ENCODE results near the gene SLC13A1.

The SLC13A1 gene

GRCh38 chr7:123193235-123193634 is 6.5 kb downstream of the SLC13A1 start:
- no peak for DNase-seq

- no peak for DNase-seq
These were observed 8.6 kb downstream of the SLC13A1 start for GRCh38 chr7:123191132-123191531.

DNA sequence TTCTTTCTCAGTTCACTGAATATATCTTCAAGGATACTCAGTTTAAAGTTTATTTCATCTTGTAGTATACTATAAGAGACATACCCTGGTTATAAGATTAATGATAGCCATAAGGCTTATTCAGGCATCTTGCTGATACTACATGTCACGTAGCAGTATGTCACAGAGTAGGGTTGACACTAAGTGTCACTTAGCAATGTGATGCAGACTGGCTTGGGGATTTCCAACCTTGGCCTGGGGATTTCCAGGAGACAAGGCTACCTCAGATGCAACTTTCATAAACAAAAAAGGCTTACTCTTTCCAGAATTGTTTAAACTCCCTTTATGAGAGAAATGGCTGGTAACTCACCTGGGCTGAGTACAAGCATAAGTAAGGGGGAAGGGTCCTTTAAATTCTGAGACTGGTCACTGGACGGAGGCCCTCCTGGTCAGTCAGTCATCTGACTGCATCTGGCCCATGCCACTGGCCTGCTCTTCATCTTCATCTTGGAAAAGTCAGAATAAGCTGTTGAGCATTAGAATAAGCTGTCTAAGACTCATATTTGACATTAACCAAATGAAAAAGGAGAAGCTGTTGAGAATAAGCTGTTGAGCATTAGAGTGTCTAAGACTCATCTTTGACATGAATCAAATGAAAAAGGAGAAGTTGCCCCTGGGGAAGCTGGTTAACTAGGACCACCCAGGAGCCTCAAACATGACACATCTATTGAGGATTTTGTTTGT is 9.5 kb downstream of the SLC13A1 start:
- DNase-seq = no peak

DNA sequence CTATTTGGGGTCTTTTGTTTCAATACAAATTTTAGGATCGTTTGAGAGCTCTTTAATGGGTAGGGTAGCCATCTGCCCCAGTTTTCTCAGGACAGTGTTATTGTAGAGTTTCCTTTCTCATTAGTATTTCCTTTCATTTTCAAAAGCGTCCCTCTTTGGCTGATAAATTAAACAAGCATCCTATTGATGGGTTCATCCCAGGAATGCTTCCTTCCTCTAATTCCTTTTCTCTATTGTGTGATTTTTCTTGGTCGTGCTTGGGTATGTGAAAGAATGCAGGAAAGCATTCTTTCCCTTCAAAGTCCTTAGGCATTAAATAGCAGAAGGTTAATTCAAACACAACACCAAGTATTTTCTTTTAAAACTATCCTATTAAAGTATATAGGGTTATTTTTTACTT is 14.0 kb downstream of the SLC13A1 start:
- no peak for DNase-seq

DNA sequence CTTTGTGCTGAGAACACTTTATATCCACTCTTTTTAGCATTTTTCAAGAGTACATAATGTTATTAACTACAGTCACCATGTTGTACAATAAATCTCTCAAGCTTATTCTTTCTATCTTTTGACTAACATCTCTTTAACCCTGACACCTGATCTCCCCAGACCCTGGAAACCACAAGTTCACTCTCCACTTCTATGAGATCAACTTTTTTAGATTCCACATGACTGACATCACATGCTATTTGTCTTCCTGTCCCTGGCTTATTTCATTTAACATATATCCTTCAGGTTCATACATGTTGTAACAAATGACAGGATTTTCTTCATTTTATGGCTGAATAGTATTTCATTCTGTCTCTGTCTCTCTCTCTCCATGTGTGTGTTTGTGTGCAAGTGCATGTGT is 15.5 kb downstream of the SLC13A1 start:
- DNase-seq = no peak

GRCh38 chr7:123183431-123183830 is 16.3 kb downstream of the SLC13A1 start:
- DNase-seq = no peak

DNA sequence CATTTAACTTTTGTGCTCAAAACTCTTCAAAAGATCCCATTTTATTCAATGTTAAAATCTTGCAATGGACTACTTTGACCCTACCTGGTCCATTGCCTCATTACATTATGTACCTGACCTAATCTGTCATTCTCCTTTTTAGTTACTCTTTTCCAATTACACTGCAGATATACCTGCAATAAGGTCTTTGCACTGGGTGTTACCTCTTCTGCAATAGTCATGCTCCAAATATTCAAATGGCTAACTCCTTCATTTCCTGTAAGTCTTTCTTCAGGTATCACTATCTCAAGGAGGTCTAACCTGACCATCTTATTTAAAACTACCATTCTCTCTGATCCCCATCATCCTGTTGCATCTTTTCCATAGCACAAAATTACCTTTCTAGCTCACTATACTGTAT is 22.3 kb downstream of the SLC13A1 start:
- DNase-seq = no peak

DNA sequence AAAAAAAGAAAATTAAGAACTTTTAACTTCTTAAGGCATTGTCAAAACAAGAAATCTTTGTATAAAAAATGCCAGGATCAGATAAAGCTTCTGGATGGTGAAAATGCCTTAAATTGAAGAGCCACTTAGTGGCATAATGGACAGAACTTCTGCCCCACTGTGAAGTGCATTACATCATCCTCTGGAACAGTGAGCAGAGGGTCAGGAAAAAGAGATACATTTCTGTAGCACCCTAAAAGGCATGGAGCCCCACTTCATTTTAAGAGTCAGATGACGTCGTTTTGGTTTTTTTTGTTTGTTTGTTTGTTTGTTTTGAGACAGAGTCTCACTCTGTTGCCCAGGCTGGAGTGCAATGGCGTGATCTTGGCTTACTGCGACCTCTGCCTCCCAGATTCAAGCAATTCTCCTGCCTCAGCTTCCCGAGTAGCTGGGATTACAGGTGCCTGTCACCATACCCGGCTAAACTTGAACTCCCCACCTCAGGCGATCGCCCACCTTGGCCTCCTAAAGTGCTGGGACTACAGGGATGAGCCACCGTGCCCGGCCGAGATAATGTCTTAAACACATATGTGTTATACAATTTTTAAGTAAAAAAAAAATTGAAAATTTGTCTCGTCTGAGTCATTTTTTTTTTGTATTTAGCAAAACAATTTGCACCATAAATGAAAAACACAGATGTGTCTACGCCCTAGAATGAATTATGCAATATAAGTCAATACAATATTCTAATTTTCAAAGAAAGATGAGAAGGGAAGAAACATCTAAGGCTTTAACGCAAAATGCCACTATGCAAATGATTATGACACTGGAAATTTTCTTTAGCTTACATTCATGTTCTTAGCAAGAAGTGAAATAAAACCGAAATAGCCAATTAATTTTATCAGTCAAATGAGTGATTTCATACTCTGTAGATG is 29.2 kb downstream of the SLC13A1 start:
- no peak for DNase-seq

GRCh38 chr7:123169065-123169464 is 30.7 kb downstream of the SLC13A1 start:
- DNase-seq = no peak

- DNase-seq = no peak
These were observed 42.2 kb downstream of the SLC13A1 start for GRCh38 chr7:123157606-123158005.

DNA sequence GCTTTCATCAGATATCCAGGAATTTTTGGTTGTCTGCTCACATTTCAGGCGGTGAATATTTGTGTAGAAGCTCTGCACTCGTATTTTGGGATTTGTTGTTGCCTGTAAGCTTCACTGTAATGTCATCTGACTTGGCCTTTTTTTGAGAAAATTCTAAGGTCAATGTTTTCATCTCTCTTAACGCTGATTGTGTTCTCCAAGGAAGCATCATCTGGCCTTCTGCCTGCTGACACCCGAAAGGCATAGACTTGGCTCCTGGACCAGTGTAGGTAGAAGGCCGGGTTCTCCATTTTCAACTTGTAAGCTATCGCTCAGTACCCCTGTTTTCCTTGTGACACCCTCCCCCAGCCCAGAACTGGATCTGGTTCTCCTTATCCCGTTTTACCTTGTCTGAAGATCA is 44.2 kb downstream of the SLC13A1 start:
- no peak for DNase-seq

GRCh38 chr7:123154231-123154860 is 45.4 kb downstream of the SLC13A1 start:
- DNase-seq = peak; percentile 75

DNA sequence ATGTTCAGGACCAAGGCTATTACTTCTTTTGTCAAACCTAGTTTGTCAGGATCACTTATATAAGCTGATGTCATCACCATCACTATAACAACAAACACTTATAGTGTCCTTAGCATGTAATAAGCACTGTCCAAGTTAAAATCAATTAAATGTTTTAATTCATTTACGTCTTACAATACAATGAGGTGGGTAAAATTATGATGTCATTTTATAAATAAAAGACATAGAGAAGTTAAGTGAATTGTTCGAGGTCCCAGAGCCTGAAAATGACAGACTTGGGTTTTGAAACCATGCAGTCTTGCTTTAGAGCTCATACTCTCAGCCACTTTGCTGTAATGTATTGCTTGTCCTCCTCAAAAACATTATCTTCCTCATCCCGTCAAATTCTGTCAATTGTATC is 48.3 kb downstream of the SLC13A1 start:
- no peak for DNase-seq

DNA sequence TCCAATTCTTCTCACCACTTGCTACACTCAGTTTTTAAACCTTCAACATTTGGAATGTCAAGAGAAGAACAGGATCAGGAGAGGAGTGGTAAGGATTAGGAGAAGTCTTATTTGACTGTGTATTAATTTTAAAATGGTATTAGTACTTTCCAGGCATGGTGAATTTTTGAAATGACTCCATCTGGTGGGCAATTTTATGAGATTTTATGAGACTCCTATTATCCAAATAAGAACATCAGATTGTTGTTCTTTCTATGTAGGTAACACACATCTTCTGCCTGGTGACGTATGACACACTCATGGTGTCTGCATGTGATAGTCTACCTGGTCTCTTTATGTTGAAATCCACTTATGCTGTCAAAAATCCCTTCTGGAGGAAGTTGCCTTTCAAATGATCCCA is 51.0 kb downstream of the SLC13A1 start:
- no peak for DNase-seq

GRCh38 chr7:123143252-123144006 is 56.3 kb downstream of the SLC13A1 start:
- no peak for DNase-seq

- no peak for DNase-seq
These were observed 59.2 kb downstream of the SLC13A1 start for GRCh38 chr7:123140561-123140960.

DNA sequence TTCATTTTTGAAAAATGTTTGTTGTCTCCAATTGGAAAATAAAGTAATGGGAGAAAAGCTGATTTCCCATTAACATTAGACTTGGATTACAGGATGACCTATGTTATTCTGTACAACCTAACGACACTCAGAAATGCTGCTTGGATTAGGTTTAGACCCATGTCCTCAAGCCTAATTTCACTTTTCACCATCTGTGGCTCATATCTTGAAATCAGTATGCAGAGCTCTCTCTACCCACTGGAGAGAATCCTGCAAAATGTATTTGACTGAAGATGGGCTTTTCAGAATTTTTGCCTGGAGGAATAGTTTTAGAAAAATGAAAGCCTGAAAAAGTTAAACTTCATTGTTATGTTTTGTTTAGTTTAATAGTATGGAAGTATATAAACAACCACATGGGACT is 63.8 kb downstream of the SLC13A1 start:
- DNase-seq = no peak

DNA sequence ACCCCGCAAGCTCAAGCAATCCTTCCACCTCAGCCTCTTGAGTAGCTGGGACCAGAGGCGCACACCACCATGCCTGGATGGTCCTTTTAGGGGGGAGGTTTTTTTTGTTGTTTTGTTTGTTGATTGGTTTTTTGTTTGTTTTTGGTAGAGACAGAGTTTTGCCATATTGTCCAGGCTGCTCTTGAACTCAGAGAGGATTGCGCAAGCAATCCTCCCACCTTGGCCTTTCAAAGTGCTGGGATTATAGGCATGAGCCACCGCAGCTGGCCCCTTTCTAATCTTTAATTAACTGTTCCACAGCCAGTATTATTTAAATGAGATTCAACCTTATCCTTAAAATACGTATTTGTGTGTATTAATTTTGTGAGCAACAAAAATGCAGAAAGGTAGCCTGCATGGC is 65.8 kb downstream of the SLC13A1 start:
- DNase-seq = no peak

DNA sequence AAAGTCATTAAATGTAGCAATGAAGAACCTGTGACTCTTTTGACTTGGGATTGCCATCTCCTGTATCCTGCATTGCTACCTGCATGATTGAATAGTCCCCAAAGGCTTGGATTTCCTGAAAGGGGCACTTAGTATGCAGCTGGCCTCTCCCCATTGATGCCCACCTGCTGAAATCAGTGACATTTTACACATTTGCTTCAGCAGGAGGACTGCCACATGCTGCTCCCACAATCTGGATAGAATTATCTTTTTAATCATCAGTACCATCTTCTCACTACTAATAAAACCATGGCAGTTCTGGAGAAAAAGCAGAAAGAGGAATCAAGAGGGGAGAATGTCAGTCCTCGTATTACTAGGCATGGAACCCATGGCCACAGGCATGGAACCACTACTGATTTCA is 67.8 kb downstream of the SLC13A1 start:
- no peak for DNase-seq

DNA sequence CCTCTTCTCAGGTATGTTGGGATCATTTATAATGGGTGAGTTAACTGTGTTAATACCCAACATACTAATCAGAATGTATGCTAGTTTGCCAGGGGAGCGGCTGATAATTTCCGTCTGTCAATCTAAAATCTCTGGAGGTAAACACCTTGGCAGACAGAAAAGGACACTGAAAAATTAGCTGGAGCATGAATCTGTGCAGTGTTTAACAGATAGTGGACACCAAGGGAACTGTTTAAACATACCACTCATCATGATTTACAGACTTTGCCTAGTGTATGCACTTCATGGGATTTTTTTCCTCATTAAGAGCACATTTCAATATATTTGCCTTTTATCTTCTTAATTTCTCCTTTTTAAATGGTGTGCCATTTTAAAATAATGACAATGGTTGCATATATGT is 68.2 kb downstream of the SLC13A1 start:
- DNase-seq = no peak

GRCh38 chr7:123131140-123131539 is 68.6 kb downstream of the SLC13A1 start:
- DNase-seq = no peak

DNA sequence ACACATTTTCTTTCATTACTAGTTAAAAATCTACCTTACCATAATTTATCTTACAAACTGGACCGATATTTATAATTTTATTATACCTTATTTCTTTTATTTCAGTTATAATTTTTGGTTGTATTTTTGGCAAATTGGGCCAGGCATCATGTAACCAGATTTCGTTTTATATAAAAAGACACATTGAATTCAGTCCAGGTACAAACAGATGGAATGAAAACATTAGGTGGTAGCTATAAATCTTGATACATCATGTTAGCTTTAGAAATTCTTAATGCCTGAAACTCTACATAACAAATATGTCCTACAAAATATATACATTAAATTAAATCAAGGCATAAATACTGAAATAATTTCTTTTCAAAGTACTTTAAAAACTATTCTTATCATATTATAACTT is 73.1 kb downstream of the SLC13A1 start:
- DNase-seq = no peak

GRCh38 chr7:123126171-123126570 is 73.6 kb downstream of the SLC13A1 start:
- DNase-seq = no peak
